ENCODE data around the gene PDE4B.

The PDE4B gene

DNA sequence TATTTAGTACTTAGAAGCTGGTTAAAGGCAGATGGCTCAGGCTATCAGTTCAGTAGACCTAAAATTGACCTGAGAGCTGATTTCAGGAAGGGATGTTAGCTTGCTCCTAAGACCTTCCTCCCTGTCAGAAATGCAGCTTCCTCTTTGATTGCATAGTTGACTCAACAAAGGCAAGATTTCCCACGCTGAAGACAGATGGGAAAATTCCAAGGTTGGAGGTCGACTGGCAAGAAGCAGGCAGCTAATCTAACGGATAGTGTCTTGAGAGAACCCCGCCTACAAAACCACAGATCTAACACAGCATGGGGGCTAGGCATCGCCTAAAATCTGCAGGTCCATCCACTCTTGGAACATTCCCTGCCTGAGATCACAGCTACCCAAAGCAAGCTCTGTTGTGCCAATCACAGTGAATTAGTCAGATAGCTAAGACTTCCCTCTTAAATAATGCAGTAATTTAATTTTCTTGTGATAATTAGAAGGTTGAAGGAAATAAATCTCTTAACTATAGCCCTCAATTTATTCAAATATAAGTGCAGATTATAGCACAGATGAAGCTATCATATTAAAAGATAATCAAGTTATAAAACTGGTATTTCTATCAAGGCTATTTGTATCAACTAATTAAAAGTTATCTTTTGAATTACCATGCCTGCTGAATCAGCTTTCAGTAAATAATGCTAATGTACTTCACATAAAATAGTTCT is 383.5 kb downstream of the PDE4B start:
- H3K27me3 ChIP-seq (replicated peaks), result no peaks in the 10 kb centered on the region
- TF ChIP-seq, protein P1, sequence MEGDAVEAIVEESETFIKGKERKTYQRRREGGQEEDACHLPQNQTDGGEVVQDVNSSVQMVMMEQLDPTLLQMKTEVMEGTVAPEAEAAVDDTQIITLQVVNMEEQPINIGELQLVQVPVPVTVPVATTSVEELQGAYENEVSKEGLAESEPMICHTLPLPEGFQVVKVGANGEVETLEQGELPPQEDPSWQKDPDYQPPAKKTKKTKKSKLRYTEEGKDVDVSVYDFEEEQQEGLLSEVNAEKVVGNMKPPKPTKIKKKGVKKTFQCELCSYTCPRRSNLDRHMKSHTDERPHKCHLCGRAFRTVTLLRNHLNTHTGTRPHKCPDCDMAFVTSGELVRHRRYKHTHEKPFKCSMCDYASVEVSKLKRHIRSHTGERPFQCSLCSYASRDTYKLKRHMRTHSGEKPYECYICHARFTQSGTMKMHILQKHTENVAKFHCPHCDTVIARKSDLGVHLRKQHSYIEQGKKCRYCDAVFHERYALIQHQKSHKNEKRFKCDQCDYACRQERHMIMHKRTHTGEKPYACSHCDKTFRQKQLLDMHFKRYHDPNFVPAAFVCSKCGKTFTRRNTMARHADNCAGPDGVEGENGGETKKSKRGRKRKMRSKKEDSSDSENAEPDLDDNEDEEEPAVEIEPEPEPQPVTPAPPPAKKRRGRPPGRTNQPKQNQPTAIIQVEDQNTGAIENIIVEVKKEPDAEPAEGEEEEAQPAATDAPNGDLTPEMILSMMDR (IDR thresholded peaks at IDR 0.05; ENCODE audit: low read depth, low read length, missing control alignments), result no peak
- in situ Hi-C loops (cut with HindIII; ENCODE audit: low pct_ligation_motif_present, low sequenced_read_pairs), result no loop called here
- DNase-seq, result peak; percentile 56
- H3K36me3 ChIP-seq (replicated peaks), result no peaks in the 10 kb centered on the region
- H3K4me3 ChIP-seq (ENCODE audit: low read depth, low read length), result no peak overlapping the region
- H3K27ac ChIP-seq, result no peak overlapping the region

DNA sequence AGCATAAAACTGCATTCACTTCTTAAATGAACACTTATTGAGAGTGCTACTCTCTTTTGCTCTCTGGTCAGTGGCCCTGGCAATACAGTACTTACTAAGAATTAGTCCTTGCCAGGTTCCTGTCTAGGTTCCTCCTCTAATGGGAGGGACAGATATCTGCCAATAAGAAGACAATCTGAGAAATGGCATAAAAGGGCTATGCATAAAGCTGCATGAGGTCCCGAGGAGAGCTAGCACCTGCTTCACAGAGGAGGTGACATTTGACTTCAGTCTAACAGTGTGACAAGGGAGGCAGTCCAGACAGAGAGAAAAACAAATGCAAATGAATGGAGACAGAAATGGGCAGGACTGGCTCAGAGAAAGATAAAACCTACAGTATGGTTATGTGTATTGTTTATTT is 384.1 kb downstream of the PDE4B start:
- H3K27me3 ChIP-seq (replicated peaks), result no peaks in the 10 kb centered on the region
- no peak overlapping the region for H3K4me3 ChIP-seq (ENCODE audit: low read depth, low read length)
- in situ Hi-C loops (cut with HindIII; ENCODE audit: low pct_ligation_motif_present, low sequenced_read_pairs), result no loop called here
- TF ChIP-seq, protein P1 (IDR thresholded peaks at IDR 0.05; ENCODE audit: low read depth, low read length, missing control alignments), result no peak
- no peaks in the 10 kb centered on the region for H3K36me3 ChIP-seq (replicated peaks)
- no peak overlapping the region for H3K27ac ChIP-seq
- DNase-seq, result no peak

DNA sequence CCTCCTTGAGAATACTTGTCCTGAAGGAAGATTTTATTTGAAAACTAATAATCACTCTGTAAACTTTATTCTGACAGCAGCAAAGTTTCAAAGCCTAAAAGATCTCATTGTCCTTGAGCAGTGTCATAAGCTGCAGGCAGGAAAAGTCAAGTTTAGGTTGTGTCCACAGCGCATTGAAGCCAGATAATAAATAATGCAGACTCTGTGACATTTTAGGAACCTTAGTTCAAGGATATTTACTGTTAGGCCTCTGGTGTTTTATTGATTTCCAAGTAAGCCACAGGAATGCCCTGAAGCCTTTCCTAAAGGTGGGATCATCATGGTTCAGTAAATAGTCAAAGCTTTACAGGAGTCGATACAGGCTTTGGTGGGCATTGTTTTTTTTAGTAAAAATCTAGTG is 384.8 kb downstream of the PDE4B start:
- no peak overlapping the region for H3K27ac ChIP-seq
- no peaks in the 10 kb centered on the region for H3K27me3 ChIP-seq (replicated peaks)
- no peak overlapping the region for H3K4me3 ChIP-seq (ENCODE audit: low read depth, low read length)
- DNase-seq, result no peak
- TF ChIP-seq, protein P1 (IDR thresholded peaks at IDR 0.05; ENCODE audit: low read depth, low read length, missing control alignments), result no peak
- H3K36me3 ChIP-seq (replicated peaks), result no peaks in the 10 kb centered on the region
- in situ Hi-C loops (cut with HindIII; ENCODE audit: low pct_ligation_motif_present, low sequenced_read_pairs), result no loop called here

DNA sequence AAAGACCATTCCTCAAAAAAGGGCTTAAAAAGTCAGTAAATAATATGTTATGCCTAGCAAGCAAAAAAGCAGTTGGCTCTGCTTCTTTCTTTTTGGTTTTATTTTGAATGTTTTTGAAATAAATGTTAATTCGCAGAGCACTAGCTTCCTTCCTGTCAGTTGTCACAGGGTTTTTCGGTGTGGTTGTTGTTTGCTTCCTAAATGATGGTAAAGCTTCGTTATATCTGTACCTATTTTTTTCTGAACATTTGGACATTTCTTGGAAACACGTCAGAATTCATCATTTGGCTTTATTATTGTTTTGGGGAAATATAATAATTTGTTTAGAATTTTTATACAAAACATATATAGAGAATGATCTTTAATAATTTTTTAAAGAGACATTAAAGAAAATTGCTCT is 389.3 kb downstream of the PDE4B start:
- in situ Hi-C loops (cut with HindIII; ENCODE audit: low pct_ligation_motif_present, low sequenced_read_pairs), result no loop called here
- TF ChIP-seq, protein P1 (IDR thresholded peaks at IDR 0.05; ENCODE audit: low read depth, low read length, missing control alignments), result no peak
- H3K27ac ChIP-seq, result no peak overlapping the region

DNA sequence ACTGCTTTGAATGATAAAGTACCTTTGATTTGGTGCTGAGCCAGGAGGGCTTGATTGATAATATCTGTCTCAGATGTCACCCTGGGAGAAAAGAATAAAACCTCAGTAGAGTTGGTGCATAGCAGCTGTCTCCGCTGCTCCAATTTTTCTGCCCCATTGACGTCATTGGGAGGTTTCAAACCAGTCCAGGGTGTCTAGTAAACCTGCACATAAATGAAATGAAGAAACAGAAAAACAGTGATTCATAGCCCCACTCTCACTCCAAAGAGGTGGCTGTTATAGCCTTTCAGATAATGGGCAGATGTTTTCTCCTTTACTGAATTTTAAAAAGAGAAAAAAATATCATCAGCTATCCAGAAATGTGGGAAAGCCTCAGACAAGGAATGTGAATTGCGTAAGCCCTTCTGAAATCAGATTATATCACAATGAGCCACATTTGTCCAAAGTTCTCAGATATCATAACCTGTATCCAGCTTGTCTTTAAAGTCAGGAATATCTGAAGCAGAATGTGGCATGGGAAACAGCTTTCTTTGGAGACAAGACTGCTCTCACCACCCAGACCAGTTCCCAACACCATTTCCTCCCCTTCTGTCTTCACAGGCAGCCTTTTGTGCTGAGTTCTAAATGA is 390.0 kb downstream of the PDE4B start:
- TF ChIP-seq, protein P1 (IDR thresholded peaks at IDR 0.05; ENCODE audit: low read depth, low read length, missing control alignments), result no peak
- in situ Hi-C loops (cut with HindIII; ENCODE audit: low pct_ligation_motif_present, low sequenced_read_pairs), result no loop called here
- H3K4me3 ChIP-seq (ENCODE audit: low read depth, low read length), result no peak overlapping the region
- no peaks in the 10 kb centered on the region for H3K36me3 ChIP-seq (replicated peaks)
- peak overlapping the region; percentile 41 for H3K27ac ChIP-seq
- H3K27me3 ChIP-seq (replicated peaks), result no peaks in the 10 kb centered on the region
- DNase-seq, result peak; percentile 59

More for the DNA sequence above, 389.3 kb downstream of the PDE4B start:
- H3K36me3 ChIP-seq (replicated peaks), result no peaks in the 10 kb centered on the region
- no peaks in the 10 kb centered on the region for H3K27me3 ChIP-seq (replicated peaks)
- H3K4me3 ChIP-seq (ENCODE audit: low read depth, low read length), result no peak overlapping the region
- DNase-seq, result no peak
